ENCODE data around the gene KIAA0232.

GRCh38 chr4:6763330-6763851, 19.1 kb upstream of the KIAA0232 start:
- TF ChIP-seq CTCF (IDR thresholded peaks at IDR 0.05) (no peak), POLR2A (IDR thresholded peaks at IDR 0.05) (no peak)
